PC-3 (cell line): ENCODE data around the gene RIPPLY2.

Experiments
- EZH2 ChIP-seq: fragments of 300-600 bp; sonication (generic); IDR thresholded peaks from one replicate; pipeline ENCODE4 v1.6.1; 2017; ENCODE audit warnings: antibody characterized with exemption, mild to moderate bottlenecking, low read length; ENCODE audit not compliant: unreplicated experiment
- TF ChIP-seq, protein P1 (sequence below): fragments of 300-600 bp; sonication (generic); conservative IDR thresholded peaks from 2 replicates; pipeline ENCODE4 v1.5.1; 2017; ENCODE audit warnings: antibody characterized with exemption, low read depth, mild to moderate bottlenecking, low read length

GRCh38 chr6:83824388-83824801 lies 28.8 kb upstream of the RIPPLY2 start:
- TF ChIP-seq, protein P1, sequence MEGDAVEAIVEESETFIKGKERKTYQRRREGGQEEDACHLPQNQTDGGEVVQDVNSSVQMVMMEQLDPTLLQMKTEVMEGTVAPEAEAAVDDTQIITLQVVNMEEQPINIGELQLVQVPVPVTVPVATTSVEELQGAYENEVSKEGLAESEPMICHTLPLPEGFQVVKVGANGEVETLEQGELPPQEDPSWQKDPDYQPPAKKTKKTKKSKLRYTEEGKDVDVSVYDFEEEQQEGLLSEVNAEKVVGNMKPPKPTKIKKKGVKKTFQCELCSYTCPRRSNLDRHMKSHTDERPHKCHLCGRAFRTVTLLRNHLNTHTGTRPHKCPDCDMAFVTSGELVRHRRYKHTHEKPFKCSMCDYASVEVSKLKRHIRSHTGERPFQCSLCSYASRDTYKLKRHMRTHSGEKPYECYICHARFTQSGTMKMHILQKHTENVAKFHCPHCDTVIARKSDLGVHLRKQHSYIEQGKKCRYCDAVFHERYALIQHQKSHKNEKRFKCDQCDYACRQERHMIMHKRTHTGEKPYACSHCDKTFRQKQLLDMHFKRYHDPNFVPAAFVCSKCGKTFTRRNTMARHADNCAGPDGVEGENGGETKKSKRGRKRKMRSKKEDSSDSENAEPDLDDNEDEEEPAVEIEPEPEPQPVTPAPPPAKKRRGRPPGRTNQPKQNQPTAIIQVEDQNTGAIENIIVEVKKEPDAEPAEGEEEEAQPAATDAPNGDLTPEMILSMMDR = no peak
- TF ChIP-seq EZH2 = no peak
